BJ (cell line): ENCODE results near the gene SNX9. TPM values are rescaled to one million over a fixed set of nuclear protein-coding genes. Genes with fewer than 3 reads are reported as not detected.

Source experiments
- CTCF ChIA-PET: fragments of 350-600 bp; formaldehyde crosslinking; extraction: SDS; loops from one replicate; lab custom pipeline; 2021; ENCODE audit warnings: antibody characterized with exemption, inconsistent platforms; lab: Yijun Ruan, JAX
- POLR2A ChIA-PET: fragments of 300-600 bp; sonication (Branson Sonifier 250); formaldehyde crosslinking; extraction: SDS; loops from one replicate; lab custom pipeline; 2021; ENCODE audit warnings: antibody characterized with exemption; lab: Charles Lee
- DNase-seq: peaks from one replicate; pipeline ENCODE4 v3.0.0-alpha.2; 2011; ENCODE audit warnings: low read depth
- H3K27me3 ChIP-seq: 2 replicates; pipeline ENCODE4 v1.6.0; 2011; ENCODE audit warnings: low read length; ENCODE audit not compliant: control insufficient read depth, insufficient read depth
- H3K36me3 ChIP-seq: 2 replicates; pipeline ENCODE4 v1.5.1; 2011; ENCODE audit warnings: low read length; ENCODE audit not compliant: control insufficient read depth, insufficient read depth
- H3K4me3 ChIP-seq: 2 replicates; pipeline ENCODE4 v1.5.1; 2011; ENCODE audit warnings: low read depth, mild to moderate bottlenecking, control low read depth, low read length
- CTCF ChIP-seq: IDR thresholded peaks from 2 replicates; pipeline ENCODE4 v1.5.1; 2011; ENCODE audit warnings: low read depth, mild to moderate bottlenecking, control low read depth, inconsistent platforms, low read length, moderate library complexity; ENCODE audit not compliant: insufficient read depth
- polyA plus RNA-seq: library from polyadenylated mRNA; depleted of rRNA; stranded (reverse); fragments of >200 nt; gene quantifications from 2 replicates; pipeline ENCODE4 v1.2.3, GENCODE V29; 2011

Gene SNX9
- polyA plus RNA-seq, 1 experiment = 75.1 TPM

- POLR2A ChIA-PET = no interaction called here
These were observed 34.9 kb upstream of the SNX9 start for GRCh38 chr6:157788180-157788579.

GRCh38 chr6:157789297-157789696 lies 33.7 kb upstream of the SNX9 start:
- no peak for TF ChIP-seq CTCF
- DNase-seq = no peak
- CTCF ChIA-PET = no interaction called here
- Histone ChIP-seq H3K27me3 (no peaks in the 10 kb centered on the region), H3K36me3 (no peaks in the 10 kb centered on the region), H3K4me3 (no peak overlapping the region)
- POLR2A ChIA-PET = no interaction called here

More at GRCh38 chr6:157788180-157788579, 34.9 kb upstream of the SNX9 start:
- DNase-seq = no peak
- H3K4me3 ChIP-seq = no peak overlapping the region
- TF ChIP-seq CTCF = no peak
- CTCF ChIA-PET = interaction anchor here (1.0 kb wide), 1 partner anchor 111 kb away, joined by 3 read pairs; no protein-coding TSS in a partner anchor
- no peaks in the 10 kb centered on the region for H3K27me3 ChIP-seq
- no peaks in the 10 kb centered on the region for H3K36me3 ChIP-seq

GRCh38 chr6:157789861-157790260 lies 33.2 kb upstream of the SNX9 start:
- Histone ChIP-seq H3K36me3 (no peaks in the 10 kb centered on the region), H3K4me3 (no peak overlapping the region), H3K27me3 (no peaks in the 10 kb centered on the region)
- POLR2A ChIA-PET = no interaction called here
- DNase-seq = no peak
- TF ChIP-seq CTCF = no peak
- CTCF ChIA-PET = no interaction called here

GRCh38 chr6:157790548-157791160 lies 32.4 kb upstream of the SNX9 start:
- no peak for DNase-seq
- Histone ChIP-seq H3K36me3 (no peaks in the 10 kb centered on the region), H3K27me3 (no peaks in the 10 kb centered on the region), H3K4me3 (no peak overlapping the region)
- ChIA-PET POLR2A (no interaction called here), CTCF (no interaction called here)
- no peak for TF ChIP-seq CTCF

GRCh38 chr6:157791450-157791849 lies 31.6 kb upstream of the SNX9 start:
- H3K27me3 ChIP-seq = no peaks in the 10 kb centered on the region
- H3K36me3 ChIP-seq = no peaks in the 10 kb centered on the region
- POLR2A ChIA-PET = no interaction called here
- DNase-seq = no peak
- no peak for TF ChIP-seq CTCF
- no peak overlapping the region for H3K4me3 ChIP-seq
- CTCF ChIA-PET = no interaction called here
